NCI-H2196 treated with DMSO at 0.1 percent for 48 hours (cell line): ENCODE data around the gene DCAF5.
"Not testable (repeated sequence)": the region's sequence is repeated elsewhere in the genome, so short reads cannot be mapped to it uniquely, and the experiment has no call there.

Experiments used
- DNase-seq: peaks from one replicate; lab custom pipeline; 2025; ENCODE audit not compliant: unreplicated experiment; lab: John Stamatoyannopoulos, UW

DCAF5 gene, protein sequence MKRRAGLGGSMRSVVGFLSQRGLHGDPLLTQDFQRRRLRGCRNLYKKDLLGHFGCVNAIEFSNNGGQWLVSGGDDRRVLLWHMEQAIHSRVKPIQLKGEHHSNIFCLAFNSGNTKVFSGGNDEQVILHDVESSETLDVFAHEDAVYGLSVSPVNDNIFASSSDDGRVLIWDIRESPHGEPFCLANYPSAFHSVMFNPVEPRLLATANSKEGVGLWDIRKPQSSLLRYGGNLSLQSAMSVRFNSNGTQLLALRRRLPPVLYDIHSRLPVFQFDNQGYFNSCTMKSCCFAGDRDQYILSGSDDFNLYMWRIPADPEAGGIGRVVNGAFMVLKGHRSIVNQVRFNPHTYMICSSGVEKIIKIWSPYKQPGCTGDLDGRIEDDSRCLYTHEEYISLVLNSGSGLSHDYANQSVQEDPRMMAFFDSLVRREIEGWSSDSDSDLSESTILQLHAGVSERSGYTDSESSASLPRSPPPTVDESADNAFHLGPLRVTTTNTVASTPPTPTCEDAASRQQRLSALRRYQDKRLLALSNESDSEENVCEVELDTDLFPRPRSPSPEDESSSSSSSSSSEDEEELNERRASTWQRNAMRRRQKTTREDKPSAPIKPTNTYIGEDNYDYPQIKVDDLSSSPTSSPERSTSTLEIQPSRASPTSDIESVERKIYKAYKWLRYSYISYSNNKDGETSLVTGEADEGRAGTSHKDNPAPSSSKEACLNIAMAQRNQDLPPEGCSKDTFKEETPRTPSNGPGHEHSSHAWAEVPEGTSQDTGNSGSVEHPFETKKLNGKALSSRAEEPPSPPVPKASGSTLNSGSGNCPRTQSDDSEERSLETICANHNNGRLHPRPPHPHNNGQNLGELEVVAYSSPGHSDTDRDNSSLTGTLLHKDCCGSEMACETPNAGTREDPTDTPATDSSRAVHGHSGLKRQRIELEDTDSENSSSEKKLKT

DNA sequence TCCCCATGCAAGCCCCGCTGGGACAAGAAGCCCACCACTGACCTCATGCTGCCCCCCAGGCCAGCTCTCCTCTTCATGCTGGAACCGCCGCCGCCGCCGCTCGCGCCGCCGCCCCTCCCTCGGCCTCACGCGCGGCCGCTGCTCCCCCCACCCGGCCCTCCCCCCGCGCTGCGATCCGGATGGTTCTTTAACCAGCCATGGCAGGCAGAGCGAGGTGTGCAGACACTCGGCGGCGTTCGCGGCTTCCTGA is at the start of gene DCAF5:
DCAF5 (minus strand) TSS at position 218 of the 250 bp plus-strand sequence; CDS start at position 77, 141 bp downstream.
- DNase-seq, result no peak

DNA sequence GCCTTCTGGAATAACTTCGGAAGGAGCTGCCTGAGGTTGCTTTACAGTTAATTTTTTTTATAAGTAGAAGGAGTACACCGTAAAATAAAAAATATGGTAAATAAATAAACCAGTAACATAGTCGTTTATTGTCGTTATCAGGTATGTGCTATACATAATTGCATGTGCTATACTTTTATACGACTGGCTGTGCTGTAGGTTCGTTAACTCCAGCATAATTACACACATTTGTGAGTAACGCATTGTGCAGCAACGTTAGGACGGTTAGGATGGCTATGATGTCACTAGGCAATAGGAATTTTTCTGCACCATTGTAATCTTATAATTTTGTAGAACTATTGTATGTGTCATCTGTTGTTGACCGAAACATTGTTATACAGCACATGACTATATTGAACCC is 46.9 kb upstream of the DCAF5 start:
- no peak for DNase-seq

DNA sequence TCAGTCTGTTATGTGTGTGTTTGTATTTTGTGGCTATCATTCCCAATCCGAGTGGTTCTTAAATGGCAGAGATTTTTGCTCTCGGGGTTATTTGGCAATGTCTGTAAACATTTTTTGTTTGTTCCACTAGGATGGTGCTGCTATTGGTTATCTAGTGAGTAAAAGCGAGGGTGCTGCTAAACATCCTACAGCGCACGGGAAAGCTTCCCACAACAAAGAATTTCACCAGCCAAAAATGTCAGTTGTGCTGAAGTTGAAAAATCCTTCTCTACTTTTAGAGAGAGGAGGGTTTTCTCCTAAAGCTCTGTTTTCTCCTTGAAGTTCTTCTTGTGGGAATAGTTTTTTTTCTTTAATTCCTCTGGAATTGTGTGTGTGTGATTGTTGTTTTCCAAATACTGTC is 40.8 kb upstream of the DCAF5 start:
- DNase-seq, result no peak

DNA sequence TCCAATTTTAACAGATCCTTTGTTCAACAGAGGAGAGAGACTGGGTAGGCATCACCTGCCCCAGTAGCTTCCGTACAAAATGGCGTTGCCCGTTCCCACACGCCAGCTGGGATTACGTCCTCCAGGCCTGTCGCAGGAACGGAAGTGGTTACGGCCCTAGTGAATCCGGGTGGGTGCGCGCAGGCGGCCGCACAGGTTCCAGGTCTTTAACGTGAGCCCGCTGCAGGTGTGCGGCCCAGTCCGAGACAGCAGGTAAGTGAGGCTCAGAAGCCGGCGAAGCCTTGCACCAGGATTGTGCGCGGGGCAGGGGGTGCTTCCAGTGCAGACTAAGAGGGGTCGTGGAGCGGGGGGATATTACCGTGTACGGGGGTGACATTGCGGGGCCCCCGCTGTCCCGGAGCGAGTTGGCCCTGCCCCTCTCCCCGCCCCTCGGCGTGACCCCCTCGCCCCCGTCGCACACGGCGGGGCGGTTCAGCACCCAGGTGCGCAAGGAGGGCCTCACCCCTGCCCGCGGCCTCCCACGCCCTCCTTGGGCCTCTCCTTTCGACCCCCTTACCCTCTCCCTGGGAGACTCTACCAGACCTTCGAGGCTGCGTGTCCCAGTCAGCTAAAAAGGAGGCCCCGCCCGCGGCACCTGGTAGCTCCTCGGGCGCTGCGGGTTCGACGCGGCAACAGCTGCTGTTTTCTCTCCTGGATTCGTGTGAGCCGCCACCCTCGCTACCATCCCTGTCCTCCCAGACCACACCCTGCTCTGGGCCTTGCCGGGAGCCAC is 38.6 kb upstream of the DCAF5 start, which contains the start of gene EXD2:
EXD2 (plus strand) TSS at position 159 of the 772 bp plus-strand sequence. CDS start 17,973 bp downstream, outside the sequence.
- DNase-seq, result peak; percentile 89

DNA sequence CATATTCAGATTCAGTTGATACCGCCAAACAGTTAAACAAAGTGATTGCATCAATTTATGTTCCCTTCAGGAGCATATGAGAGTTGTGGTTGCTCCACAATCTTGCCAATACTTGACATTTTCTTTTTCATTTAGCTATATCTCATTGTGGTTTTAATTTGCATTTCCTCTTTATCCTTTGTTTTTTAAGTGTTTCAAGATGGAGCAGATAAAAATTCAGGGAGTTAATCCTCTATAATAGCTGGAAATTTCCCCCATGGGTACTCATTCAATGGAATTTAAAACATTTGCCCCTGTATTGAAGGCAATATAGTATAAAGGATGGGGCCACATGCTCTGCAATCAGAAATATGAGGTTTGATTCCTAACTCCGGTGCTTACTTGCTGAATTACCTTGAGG is 37.3 kb upstream of the DCAF5 start:
- DNase-seq, result no peak

DNA sequence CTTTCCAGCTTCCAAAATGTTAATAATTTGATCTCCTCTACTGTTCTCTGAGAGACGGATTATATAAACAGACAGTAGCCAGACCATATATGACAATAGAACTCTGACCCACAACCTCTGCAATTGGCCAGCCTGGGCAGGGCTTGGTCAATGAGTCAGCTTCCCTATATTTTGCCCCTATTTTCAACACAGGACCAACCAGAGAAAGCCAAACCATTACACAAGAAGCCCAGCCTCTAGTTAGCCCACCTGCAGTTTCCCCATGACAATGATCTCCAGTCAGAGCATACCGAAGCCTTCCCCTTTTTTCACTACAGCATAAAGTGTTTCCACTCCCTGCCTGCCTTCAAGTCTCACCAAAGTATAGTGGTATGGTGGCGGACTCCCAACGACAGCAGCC is 30.8 kb upstream of the DCAF5 start:
- DNase-seq, result no peak

DNA sequence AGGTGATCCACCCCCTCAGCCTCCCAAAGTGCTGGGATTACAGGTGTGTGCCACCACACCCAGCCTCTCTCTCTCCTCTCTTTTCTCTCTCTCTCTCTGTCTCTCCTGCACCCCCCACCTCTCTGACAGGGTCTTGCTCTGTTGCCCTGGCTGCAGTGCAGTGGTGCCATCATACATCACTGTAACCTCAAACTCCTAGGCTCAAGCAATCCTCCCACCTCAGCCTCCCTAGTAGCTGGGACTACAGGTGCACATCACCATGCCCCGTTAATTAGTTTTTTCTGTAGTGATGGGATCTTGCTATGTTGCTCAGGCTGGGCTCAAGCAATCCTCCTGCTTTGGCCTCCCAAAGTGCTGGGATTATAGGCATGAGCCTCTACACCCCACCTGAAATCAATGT is 29.7 kb upstream of the DCAF5 start:
- not testable (repeated sequence) for DNase-seq

DNA sequence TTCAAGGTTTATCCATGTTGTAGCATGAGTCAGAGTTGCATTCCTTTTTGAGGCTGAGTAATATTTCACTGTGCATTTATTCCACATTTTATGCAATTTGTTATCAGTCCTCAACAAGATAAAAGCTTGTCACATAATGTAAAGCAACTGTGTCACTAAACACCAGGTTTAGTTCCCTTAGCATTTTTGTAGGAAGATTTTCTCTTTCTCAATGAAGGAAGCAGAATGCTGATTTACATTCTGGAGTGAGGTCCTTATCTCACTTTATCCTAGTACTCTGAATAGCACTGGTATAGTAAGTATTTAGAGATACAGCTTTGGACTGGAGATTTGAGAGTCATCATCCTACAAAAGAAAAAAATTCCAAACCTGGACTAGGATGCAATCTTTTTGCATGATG is 28.6 kb upstream of the DCAF5 start:
- DNase-seq, result no peak

DNA sequence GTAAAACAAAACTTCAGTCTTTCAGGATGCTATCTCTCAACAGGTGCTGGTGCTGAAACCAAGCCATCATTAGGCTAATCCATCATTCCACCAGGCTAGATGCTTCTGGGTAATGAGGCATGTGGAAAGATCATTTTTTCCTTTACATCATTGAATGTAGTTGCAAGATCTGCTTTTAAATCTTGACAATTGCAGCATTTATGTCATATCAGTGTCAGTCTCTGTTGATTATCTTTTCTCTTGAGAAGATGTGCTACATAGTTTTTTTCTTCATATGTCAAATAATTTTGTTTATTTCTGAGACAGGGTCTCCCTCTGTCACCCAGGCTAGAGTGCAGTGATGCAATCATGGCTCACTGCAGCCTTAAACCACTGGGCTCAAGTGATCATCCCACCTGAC is 22.2 kb upstream of the DCAF5 start:
- no peak for DNase-seq

DNA sequence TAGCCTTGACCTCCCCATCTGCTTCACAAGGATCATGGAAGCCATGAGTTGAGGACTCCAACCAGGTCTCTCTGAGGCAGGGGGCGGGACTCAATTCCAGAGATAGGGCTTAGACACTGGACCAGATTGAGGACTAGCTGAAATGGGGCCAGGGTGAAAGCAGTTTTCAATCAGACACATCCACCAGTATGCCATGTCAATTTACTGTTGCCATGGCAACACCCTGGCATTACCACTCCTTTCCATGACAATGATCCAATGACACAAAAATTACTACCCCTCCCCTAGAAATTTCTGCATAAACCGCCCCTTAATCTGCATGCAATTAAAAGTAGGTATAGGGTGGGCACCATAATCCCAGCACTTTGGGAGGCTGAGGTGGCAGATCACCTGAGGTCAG is 18.6 kb upstream of the DCAF5 start:
- DNase-seq, result no peak

DNA sequence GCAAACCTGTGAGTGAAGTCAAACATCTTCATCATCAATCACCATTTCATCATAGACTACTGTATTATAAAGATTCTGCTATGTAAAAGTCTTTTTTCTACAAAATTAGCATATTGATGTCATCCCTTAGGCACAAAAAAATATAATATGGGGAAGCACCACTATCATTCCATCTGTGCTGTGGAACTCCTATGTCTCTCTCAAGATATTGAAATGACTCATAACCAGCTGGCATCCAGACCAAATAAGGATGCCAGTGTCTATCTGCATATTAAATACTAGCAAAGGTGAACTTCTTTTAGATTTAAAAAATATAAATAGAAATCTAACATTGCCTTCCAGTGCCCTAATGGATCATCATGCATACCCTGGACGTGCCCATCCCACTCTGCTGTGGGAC is 17.9 kb upstream of the DCAF5 start:
- DNase-seq, result no peak

DNA sequence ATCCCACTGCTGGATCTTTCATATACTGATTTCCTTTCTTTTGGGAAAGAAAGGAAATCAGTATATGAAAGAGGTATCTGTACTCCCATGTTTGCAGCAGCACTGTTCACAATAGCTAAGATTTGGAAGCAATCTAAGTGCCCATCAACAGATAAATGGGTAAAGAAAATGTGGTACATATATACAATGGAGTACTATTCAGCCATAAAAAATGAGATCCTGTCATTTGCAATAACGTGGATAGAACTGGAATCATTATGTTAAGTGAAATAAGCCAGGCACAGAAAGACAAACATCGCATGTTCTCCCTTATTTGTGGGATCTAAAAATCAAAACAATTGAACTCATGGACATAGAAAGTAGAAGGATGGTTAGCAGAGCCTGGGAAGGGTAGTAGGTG is 12.9 kb upstream of the DCAF5 start:
- not testable (repeated sequence) for DNase-seq

DNA sequence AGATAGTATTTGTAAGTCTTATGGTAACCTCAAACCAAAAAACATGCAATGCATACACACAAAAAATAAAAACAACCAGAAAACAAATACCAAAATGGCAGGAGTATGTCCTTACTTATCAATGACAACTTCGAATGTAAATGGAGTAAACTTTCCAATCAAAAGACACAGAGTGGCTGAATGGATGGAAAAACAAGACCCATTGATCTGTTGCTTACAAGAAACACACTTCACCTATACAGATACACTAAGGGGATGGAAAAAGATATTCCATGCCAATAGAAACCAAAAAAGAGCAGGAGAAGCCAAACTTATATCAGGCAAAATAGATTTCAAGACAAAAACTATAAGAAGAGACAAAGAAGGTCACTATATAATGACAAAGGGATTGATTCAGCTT is 8.7 kb upstream of the DCAF5 start:
- DNase-seq, result no peak

DNA sequence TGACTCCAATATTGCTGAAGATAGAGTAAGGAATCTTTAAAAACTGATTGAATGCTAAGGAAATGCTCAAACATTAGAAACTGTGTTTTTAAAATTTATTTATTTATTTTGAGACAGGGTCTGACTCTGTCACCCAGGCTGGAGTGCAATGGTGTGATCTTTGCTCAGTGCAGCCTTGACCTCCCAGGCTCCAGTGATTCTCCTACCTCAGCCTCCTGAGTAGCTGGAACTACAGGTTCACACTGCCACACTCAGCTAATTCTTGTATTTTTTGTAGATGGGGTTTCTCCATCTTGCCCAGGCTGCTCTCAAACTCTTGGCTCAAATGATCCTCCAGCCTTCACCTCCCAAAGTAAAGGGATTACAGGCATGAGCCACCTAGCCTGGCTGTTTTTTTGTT is 3.3 kb upstream of the DCAF5 start:
- DNase-seq, result no peak

DNA sequence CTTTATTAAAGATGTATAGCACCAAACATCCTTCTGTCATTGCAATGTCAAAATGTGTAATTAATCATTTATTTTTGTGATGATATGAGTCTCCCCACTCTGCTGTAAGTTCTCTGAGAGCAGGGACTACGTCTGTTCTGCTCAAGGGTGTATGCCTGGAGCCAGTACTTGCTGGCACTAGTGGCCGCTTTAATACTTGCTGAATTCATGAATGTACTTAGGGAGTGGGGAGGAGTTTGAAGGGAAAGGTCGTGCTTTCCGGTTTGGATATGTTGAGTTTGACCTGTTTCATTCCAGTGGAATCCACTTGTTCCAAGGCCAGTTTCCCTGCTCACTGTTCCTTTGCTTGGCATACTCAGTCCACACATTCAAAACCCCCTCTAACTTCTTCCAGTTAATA is 1.9 kb upstream of the DCAF5 start:
- no peak for DNase-seq

DNA sequence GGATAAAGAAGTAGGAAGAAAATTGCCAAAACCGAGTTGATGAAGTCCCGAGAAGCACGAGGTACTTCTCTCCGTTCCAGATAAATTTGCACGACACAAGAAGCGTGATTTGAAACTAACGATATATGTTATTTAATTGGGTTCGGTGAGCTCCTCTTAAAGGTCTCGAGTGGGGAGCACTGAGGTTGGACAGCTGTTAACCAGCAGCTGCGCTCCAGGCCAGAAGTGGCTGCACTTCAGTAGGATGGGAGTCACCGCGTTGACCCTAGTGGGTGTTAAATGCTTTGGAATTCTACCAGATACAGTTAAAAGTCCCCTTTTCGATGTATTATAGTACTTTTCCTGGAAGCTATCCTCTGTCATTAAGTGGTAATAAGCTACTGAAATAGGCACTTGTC is 953 bp upstream of the DCAF5 start:
- DNase-seq, result no peak

DNA sequence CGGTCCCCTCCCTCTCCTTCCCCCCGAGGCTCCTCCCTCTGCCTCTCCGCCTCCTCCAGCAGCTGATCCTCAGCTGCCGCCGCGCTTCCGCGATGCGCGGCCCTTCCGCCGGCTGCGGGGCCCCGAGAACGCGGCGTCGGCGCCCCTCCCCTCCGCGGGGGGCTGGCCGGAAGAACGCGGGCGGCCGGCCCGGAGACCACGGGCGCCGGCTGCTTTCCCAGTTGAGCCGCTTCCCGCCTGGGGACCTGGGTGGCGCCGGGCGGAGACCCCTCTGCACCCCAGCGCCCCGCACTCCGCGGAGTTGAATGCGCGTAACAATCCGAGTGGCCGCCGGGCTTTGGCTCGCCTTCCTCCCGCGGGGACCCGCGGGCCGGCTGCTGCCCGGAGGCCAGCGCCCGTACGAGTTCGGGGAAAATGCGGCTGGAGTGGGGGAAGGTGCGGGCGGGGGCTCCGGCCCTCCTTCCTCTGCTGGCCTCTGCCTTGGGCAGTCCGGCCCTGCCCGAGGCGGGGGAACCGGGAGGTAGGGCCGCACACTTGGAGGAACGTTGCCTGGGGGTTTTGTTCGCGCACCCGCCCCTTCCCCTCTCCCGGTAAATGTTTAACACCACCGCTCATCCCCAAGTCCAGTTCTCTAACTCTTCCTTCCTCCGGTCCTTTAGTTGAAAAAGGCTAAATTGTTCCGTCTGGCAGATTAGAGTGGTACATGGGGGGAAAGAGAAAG is 393 bp upstream of the DCAF5 start:
- DNase-seq, result peak; percentile 95

DNA sequence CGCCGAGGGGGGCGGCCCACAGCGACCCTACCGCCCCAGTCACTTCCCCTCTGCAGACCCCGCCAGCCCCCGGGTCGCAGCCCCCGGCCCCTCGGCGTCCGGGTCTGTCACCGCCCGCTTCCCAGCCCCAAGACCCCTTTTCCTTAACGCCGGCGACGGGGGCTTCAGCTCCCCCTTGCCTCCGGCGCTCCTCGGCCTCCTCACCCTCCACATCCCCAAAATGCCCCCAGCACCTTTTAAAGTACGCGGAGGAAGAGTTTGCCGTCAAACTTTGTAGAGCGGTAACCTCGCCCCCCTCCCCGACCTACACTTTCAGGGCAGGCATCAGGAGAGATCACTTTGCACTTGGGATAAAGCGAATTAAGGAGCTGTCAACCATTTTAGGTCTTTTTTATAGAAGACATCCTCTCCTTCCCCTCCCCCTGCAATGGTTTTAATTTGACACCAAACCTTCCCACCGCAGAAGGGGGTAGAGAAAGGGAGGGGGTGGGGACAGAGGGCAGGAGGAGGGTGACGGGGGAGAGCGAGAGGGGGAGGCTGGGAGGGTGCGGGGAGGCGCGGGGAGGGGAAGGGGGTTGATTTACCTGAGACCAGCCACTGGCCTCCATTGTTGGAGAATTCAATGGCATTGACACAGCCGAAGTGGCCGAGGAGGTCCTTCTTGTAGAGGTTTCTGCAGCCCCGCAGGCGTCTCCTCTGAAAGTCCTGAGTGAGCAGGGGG is 578 bp downstream of the DCAF5 start:
- DNase-seq, result no peak

DNA sequence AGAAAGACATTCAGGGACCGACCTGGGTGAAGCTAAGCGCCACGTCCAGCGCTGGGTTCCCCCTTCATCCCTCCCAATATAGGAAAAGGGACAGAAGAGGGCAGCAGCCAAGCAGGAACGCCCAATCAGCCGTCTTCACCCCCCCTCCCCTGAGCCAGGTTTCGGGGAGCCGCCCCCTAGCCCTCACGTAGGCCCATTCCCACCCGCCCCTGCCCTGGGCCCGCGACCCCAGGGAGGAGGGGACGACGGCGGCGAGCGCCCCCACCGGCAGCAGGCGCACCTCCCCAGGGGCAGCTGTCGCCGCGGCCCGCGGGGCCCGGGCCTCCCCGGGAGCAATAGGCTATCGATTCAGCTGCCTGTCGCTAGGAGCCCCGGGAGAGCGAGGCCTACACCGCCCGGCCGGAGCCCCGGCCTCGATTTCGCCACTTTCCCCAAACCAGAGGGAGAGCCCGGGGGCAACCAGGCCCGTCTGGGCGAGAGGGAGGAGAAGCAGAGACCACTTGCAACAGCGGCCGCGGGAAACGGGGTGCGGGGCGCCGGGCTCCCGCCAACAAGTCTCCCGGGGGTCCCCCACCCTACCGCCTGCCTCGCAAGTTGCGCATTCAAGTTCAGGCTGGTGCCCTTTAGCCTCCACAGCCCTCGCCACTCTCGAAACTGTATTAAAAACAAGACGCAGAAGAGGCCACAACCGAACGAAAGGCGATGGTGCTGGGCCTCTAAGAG is 1.3 kb downstream of the DCAF5 start:
- peak; percentile 43 for DNase-seq
